Measurements from ENCODE around the gene CARS1. TPM values are rescaled to one million over a fixed set of nuclear protein-coding genes. Genes with fewer than 3 reads are reported as not detected.

CARS1 gene
- polyA plus RNA-seq, 3 donors, result 30.9 to 46.8 (median 35.7) TPM

- Mint-ChIP-seq H3K4me1 (peaks cover 7% of the 10 kb centered on the region), H3K9me3 (no peaks in the 10 kb centered on the region), H3K27ac (peak overlapping the region in 1 of 7 donors; percentile 7), H3K4me3 (no peak overlapping the region), H3K27me3 (ENCODE audit: low read depth in 3 of 3) (peaks cover 0 to 1% (median 0%) of the 10 kb centered on the region in 3 donors), H3K36me3 (peaks cover 62 to 79% of the 10 kb centered on the region in 2 donors)
- H3K36me3 ChIP-seq (replicated peaks in 1 of 2; ENCODE audit: control insufficient read depth in 1 of 2, insufficient read depth in 2 of 2, low read length in 2 of 2), result peaks cover 43 to 77% of the 10 kb centered on the region in 2 donors
- H3K4me2 ChIP-seq (replicated peaks; ENCODE audit: extremely low read depth, low read length, poor library complexity, severe bottlenecking), result no peak overlapping the region
- H4K20me1 ChIP-seq (ENCODE audit: insufficient read depth, low read length), result peaks cover 86% of the 10 kb centered on the region
- peaks cover 8 to 10% of the 10 kb centered on the region in 2 donors for H3K4me1 ChIP-seq (ENCODE audit: control insufficient read depth in 1 of 2, insufficient read depth in 2 of 2, low read length in 2 of 2)
- H3K27me3 ChIP-seq (ENCODE audit: control insufficient read depth in 2 of 2, insufficient read depth in 2 of 2, low read length in 2 of 2), result no peaks in the 10 kb centered on the region
- no peak overlapping the region for H3K9ac ChIP-seq (ENCODE audit: insufficient read depth, low read length, poor library complexity, severe bottlenecking)
- no peak for DNase-seq
- TF ChIP-seq, protein P1, sequence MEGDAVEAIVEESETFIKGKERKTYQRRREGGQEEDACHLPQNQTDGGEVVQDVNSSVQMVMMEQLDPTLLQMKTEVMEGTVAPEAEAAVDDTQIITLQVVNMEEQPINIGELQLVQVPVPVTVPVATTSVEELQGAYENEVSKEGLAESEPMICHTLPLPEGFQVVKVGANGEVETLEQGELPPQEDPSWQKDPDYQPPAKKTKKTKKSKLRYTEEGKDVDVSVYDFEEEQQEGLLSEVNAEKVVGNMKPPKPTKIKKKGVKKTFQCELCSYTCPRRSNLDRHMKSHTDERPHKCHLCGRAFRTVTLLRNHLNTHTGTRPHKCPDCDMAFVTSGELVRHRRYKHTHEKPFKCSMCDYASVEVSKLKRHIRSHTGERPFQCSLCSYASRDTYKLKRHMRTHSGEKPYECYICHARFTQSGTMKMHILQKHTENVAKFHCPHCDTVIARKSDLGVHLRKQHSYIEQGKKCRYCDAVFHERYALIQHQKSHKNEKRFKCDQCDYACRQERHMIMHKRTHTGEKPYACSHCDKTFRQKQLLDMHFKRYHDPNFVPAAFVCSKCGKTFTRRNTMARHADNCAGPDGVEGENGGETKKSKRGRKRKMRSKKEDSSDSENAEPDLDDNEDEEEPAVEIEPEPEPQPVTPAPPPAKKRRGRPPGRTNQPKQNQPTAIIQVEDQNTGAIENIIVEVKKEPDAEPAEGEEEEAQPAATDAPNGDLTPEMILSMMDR (IDR thresholded peaks at IDR 0.05), result no peak
- H3K4me3 ChIP-seq (replicated peaks in 1 of 3; ENCODE audit: low read depth in 2 of 3, low read length in 3 of 3), result no peak overlapping the region
- no peaks in the 10 kb centered on the region for H3K9me3 ChIP-seq (replicated peaks in 1 of 2; ENCODE audit: control insufficient read depth in 1 of 2, insufficient read depth in 1 of 2, low read length in 2 of 2)
- no CpG with 5 or more reads among the region's 12 CpGs for WGBS (ENCODE audit: insufficient coverage)
- H2AFZ ChIP-seq (ENCODE audit: insufficient read depth, low read depth, low read length, poor library complexity, severe bottlenecking), result no peak overlapping the region
- intact Hi-C loops (cut with micrococcal nuclease), result no loop called here
- H3K79me2 ChIP-seq (ENCODE audit: insufficient read depth, low read length), result peaks cover 69% of the 10 kb centered on the region
- no peak overlapping the region for H3K27ac ChIP-seq (ENCODE audit: low read depth in 1 of 2, low read length in 2 of 2)
These were observed 12.3 kb downstream of the CARS1 start for GRCh38 chr11:3044915-3045314.

GRCh38 chr11:3044004-3044403, 13.2 kb downstream of the CARS1 start:
- intact Hi-C loops (cut with micrococcal nuclease), result no loop called here
- H3K9me3 Mint-ChIP-seq, result no peaks in the 10 kb centered on the region
- Histone ChIP-seq H3K27me3 (ENCODE audit: control insufficient read depth in 2 of 2, insufficient read depth in 2 of 2, low read length in 2 of 2) (no peaks in the 10 kb centered on the region), H3K4me3 (replicated peaks in 1 of 3; ENCODE audit: low read depth in 2 of 3, low read length in 3 of 3) (no peak overlapping the region), H3K79me2 (ENCODE audit: insufficient read depth, low read length) (peaks cover 60% of the 10 kb centered on the region), H3K9me3 (replicated peaks in 1 of 2; ENCODE audit: control insufficient read depth in 1 of 2, insufficient read depth in 1 of 2, low read length in 2 of 2) (no peaks in the 10 kb centered on the region), H3K4me1 (ENCODE audit: control insufficient read depth in 1 of 2, insufficient read depth in 2 of 2, low read length in 2 of 2) (peaks cover 0 to under 1% of the 10 kb centered on the region in 2 donors), H4K20me1 (ENCODE audit: insufficient read depth, low read length) (peaks cover 77% of the 10 kb centered on the region), H3K36me3 (replicated peaks in 1 of 2; ENCODE audit: control insufficient read depth in 1 of 2, insufficient read depth in 2 of 2, low read length in 2 of 2) (peaks cover 49 to 87% of the 10 kb centered on the region in 2 donors), H2AFZ (ENCODE audit: insufficient read depth, low read depth, low read length, poor library complexity, severe bottlenecking) (no peak overlapping the region), H3K4me2 (replicated peaks; ENCODE audit: extremely low read depth, low read length, poor library complexity, severe bottlenecking) (no peak overlapping the region), H3K9ac (ENCODE audit: insufficient read depth, low read length, poor library complexity, severe bottlenecking) (no peak overlapping the region), H3K27ac (ENCODE audit: low read depth in 1 of 2, low read length in 2 of 2) (no peak overlapping the region)
- peaks cover 68 to 83% of the 10 kb centered on the region in 2 donors for H3K36me3 Mint-ChIP-seq
- H3K27me3 Mint-ChIP-seq (ENCODE audit: low read depth in 3 of 3), result peaks cover 0 to 2% (median 0%) of the 10 kb centered on the region in 3 donors
- WGBS (ENCODE audit: insufficient coverage), result 90% methylated on average over 3 of the region's 6 CpGs
- no peak for DNase-seq
- H3K4me3 Mint-ChIP-seq, result no peak overlapping the region
- TF ChIP-seq, protein P1 (IDR thresholded peaks at IDR 0.05), result no peak
- H3K4me1 Mint-ChIP-seq, result no peaks in the 10 kb centered on the region
- H3K27ac Mint-ChIP-seq, result peak overlapping the region in 1 of 7 donors; percentile 46

All from CD14-positive monocyte (primary cell).